Left ventricle myocardium inferior (tissue), 1 donor: ENCODE data around the gene PCNX1. TPM values are rescaled to one million over a fixed set of nuclear protein-coding genes. Genes with fewer than 3 reads are reported as not detected.

Experiments used
- DNase-seq: peaks from one replicate; pipeline ENCODE4 v3.0.0-alpha.2; 2020
- H3K27ac ChIP-seq: fragments of 200-600 bp; replicated peaks from 2 replicates; pipeline ENCODE4 v1.8.0; 2021
- H3K27me3 ChIP-seq: fragments of 200-600 bp; 2 replicates; pipeline ENCODE4 v1.8.0; 2021; ENCODE audit warnings: low read depth
- H3K36me3 ChIP-seq: fragments of 200-600 bp; 2 replicates; pipeline ENCODE4 v1.8.0; 2021
- H3K4me1 ChIP-seq: fragments of 200-600 bp; 2 replicates; pipeline ENCODE4 v1.8.0; 2021
- H3K4me3 ChIP-seq: fragments of 200-600 bp; 2 replicates; pipeline ENCODE4 v1.8.0; 2021; ENCODE audit warnings: mild to moderate bottlenecking, moderate library complexity
- H3K9me3 ChIP-seq: fragments of 200-600 bp; replicated peaks from 2 replicates; pipeline ENCODE4 v1.8.0; 2021
- CTCF ChIP-seq: fragments of 200-600 bp; IDR thresholded peaks from 2 replicates; pipeline ENCODE4 v1.8.0; 2021; ENCODE audit warnings: antibody characterized with exemption, mild to moderate bottlenecking, borderline replicate concordance
- intact Hi-C: fragments of 100-400 bp; cut with micrococcal nuclease; formaldehyde crosslinking; loops from one replicate; pipeline ENCODE4 v1.11.0; 2022
- total RNA-seq: library from RNA; stranded (reverse); fragmentation: NEBNext Ultra II Directional; extraction: Animal tissue kit (Norgen Biotek cat#: 25700); gene quantifications from one replicate; pipeline ENCODE4 v1.2.1, GENCODE V29; 2021
- donor health status: DM: no; HTN: yes; CAD: no; lungs with severe emphysema.

The PCNX1 gene
- total RNA-seq, 1 donor from 2014 or later = 35.2 TPM

GRCh38 chr14:70896317-70896716, 10.9 kb upstream of the PCNX1 start:
- H3K27me3 ChIP-seq = no peaks in the 10 kb centered on the region
- no peak for DNase-seq
- peaks cover 6% of the 10 kb centered on the region for H3K4me1 ChIP-seq
- H3K9me3 ChIP-seq = no peaks in the 10 kb centered on the region
- H3K4me3 ChIP-seq = no peak overlapping the region
- H3K27ac ChIP-seq = no peak overlapping the region
- H3K36me3 ChIP-seq = no peaks in the 10 kb centered on the region
- intact Hi-C loops = no loop called here
- TF ChIP-seq CTCF = no peak

GRCh38 chr14:70896981-70897380, 10.3 kb upstream of the PCNX1 start:
- H3K4me3 ChIP-seq = no peak overlapping the region
- H3K36me3 ChIP-seq = no peaks in the 10 kb centered on the region
- intact Hi-C loops = no loop called here
- H3K27me3 ChIP-seq = no peaks in the 10 kb centered on the region
- no peaks in the 10 kb centered on the region for H3K9me3 ChIP-seq
- no peak overlapping the region for H3K27ac ChIP-seq
- H3K4me1 ChIP-seq = peaks cover 4% of the 10 kb centered on the region
- TF ChIP-seq CTCF = no peak
- DNase-seq = no peak

GRCh38 chr14:70897464-70897863, 9.8 kb upstream of the PCNX1 start:
- DNase-seq = no peak
- peaks cover 4% of the 10 kb centered on the region for H3K4me1 ChIP-seq
- no peaks in the 10 kb centered on the region for H3K9me3 ChIP-seq
- H3K36me3 ChIP-seq = no peaks in the 10 kb centered on the region
- no peak overlapping the region for H3K27ac ChIP-seq
- H3K4me3 ChIP-seq = no peak overlapping the region
- TF ChIP-seq CTCF = no peak
- H3K27me3 ChIP-seq = no peaks in the 10 kb centered on the region
- intact Hi-C loops = no loop called here

- Histone ChIP-seq H3K4me1 (peaks cover 4% of the 10 kb centered on the region), H3K4me3 (no peak overlapping the region), H3K9me3 (no peaks in the 10 kb centered on the region), H3K27me3 (no peaks in the 10 kb centered on the region), H3K27ac (no peak overlapping the region), H3K36me3 (no peaks in the 10 kb centered on the region)
- TF ChIP-seq CTCF = no peak
- no peak for DNase-seq
- intact Hi-C loops = no loop called here
Measured at GRCh38 chr14:70898111-70898745, 9.0 kb upstream of the PCNX1 start.

- DNase-seq = no peak
- no peaks in the 10 kb centered on the region for H3K27me3 ChIP-seq
- intact Hi-C loops = loop anchor here (10.0 kb wide), 1 partner anchor 54 kb away; no protein-coding TSS in a partner anchor
- H3K27ac ChIP-seq = no peak overlapping the region
- H3K9me3 ChIP-seq = no peaks in the 10 kb centered on the region
- H3K4me3 ChIP-seq = no peak overlapping the region
- H3K36me3 ChIP-seq = no peaks in the 10 kb centered on the region
- peaks cover 25% of the 10 kb centered on the region for H3K4me1 ChIP-seq
- TF ChIP-seq CTCF = no peak
Measured at GRCh38 chr14:70901269-70901668, 6.0 kb upstream of the PCNX1 start.
